Breast epithelium (tissue), 3 donors: ENCODE data around the gene ZNF324B.

Source experiments
- CTCF ChIP-seq, 3 donors: fragments of 450-650 bp; IDR thresholded peaks; one replicate each; pipeline ENCODE4 v1.5.1; 2016 to 2017; ENCODE audit warnings: antibody characterized with exemption in 3 of 3, mild to moderate bottlenecking in 3 of 3, moderate library complexity in 3 of 3
- POLR2A ChIP-seq: fragments of 450-650 bp; IDR thresholded peaks from one replicate; pipeline ENCODE4 v1.6.1; 2016; ENCODE audit warnings: antibody characterized with exemption, mild to moderate bottlenecking, moderate library complexity

DNA sequence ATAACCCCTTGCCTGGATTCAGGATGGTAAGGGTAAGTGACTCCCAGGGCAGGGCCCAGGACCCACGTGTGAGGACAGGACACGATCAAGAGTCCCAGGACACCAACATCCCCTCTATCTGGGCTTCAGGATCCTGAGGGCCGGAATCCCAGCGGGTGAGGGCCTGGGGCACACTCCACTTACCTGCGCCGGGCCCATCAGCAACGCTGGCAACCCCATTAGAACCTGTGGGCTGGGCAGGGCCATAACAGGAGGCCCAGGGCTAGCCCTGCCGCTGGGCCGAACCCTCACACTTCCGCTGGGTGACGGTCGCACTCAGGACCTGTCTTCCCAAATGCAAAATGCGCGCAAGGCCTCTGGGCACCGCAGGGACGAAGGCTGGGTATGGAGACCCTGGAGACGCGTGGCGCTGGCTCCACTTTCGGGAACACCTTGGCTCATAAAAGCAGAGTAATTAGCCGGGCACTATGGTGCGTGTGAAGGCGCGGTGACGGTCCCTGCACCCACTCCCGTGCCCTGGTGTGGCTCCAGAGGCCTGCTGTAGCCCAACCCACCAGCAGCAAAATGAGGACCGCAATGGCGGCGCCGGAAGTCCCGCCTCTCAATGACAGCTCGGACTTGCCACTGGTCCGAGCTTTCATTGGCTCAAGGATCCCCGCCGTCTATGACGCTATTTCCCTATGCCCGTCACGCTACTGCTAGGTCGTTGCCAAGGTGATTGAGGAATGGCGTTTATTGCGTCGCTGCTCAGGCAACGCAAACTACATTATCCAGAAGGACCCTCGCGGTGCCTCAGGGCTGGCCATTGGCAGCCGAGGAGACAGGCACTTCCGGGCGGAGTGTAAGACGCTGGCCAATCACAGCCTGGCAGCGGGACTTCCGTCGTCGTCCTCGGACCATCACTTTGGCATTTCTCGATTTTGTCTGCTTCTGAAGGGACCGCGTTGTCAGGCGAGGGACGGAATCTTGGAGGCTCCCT is 11.6 kb upstream of the ZNF324B start, which contains the start of gene ZNF132:
- no peak for TF ChIP-seq POLR2A
- TF ChIP-seq CTCF (IDR thresholded peaks at IDR 0.05), result no peak
